GM23338 (cell line): Measurements from ENCODE around the gene TRAPPC12.

Experiments used
- CREB1 ChIP-seq: fragments of 250-450 bp; sonication (Bioruptor Pico); IDR thresholded peaks from 2 replicates; pipeline ENCODE4 v1.5.0; 2020; ENCODE audit warnings: low read depth, mild to moderate bottlenecking, moderate library complexity
- EZH2 ChIP-seq: fragments of 200-600 bp; sonication (generic); IDR thresholded peaks from one replicate; pipeline ENCODE4 v1.8.0; 2017; ENCODE audit warnings: antibody characterized with exemption, mild to moderate bottlenecking, low read depth; ENCODE audit not compliant: unreplicated experiment
- EZH2phosphoT487 ChIP-seq: fragments of 200-600 bp; sonication (generic); IDR thresholded peaks from one replicate; pipeline ENCODE4 v1.8.1; 2018; ENCODE audit warnings: antibody characterized with exemption; ENCODE audit not compliant: unreplicated experiment
- JUNB ChIP-seq: IDR thresholded peaks from one replicate; pipeline ENCODE4 v1.6.1; 2016; ENCODE audit warnings: antibody characterized with exemption; ENCODE audit not compliant: unreplicated experiment
- NANOG ChIP-seq: IDR thresholded peaks from 2 replicates; pipeline ENCODE4 v1.6.1; 2016; ENCODE audit warnings: antibody characterized with exemption, borderline replicate concordance
- POLR2AphosphoS5 ChIP-seq: IDR thresholded peaks from 2 replicates; pipeline ENCODE4 v1.6.1; 2016; ENCODE audit warnings: antibody characterized with exemption, low read depth
- ZNF114 ChIP-seq: fragments of 250-450 bp; sonication (Bioruptor Pico); IDR thresholded peaks from 2 replicates; pipeline ENCODE4 v1.5.0; 2020; ENCODE audit warnings: mild to moderate bottlenecking, moderate library complexity
- ZNF331 ChIP-seq: fragments of 250-450 bp; sonication (Bioruptor Pico); IDR thresholded peaks from 2 replicates; pipeline ENCODE4 v1.5.0; 2020; ENCODE audit warnings: low read depth, mild to moderate bottlenecking, moderate library complexity
- TF ChIP-seq, protein P1 (sequence below), 2 experiments: fragments of 200-600 bp in 1 of 2; sonication (generic) in 1 of 2; conservative IDR thresholded peaks; 2 replicates each; pipeline versions ENCODE4 v1.5.1 to v1.6.1; 2016 to 2017; ENCODE audit warnings: antibody characterized with exemption in 2 of 2, low read depth in 2 of 2, mild to moderate bottlenecking in 2 of 2, moderate library complexity in 1 of 2
- TF ChIP-seq, protein P2 (sequence below): fragments of 250-450 bp; sonication (Bioruptor Pico); IDR thresholded peaks from 2 replicates; pipeline ENCODE4 v1.5.0; 2020; ENCODE audit warnings: mild to moderate bottlenecking, moderate library complexity
- TF ChIP-seq, protein P3 (sequence below): IDR thresholded peaks from one replicate; pipeline ENCODE4 v1.6.1; 2018; ENCODE audit warnings: antibody characterized with exemption; ENCODE audit not compliant: unreplicated experiment
- TF ChIP-seq, protein P4 (sequence below): IDR thresholded peaks from 2 replicates; pipeline ENCODE4 v1.6.1; 2016; ENCODE audit warnings: antibody characterized with exemption

DNA sequence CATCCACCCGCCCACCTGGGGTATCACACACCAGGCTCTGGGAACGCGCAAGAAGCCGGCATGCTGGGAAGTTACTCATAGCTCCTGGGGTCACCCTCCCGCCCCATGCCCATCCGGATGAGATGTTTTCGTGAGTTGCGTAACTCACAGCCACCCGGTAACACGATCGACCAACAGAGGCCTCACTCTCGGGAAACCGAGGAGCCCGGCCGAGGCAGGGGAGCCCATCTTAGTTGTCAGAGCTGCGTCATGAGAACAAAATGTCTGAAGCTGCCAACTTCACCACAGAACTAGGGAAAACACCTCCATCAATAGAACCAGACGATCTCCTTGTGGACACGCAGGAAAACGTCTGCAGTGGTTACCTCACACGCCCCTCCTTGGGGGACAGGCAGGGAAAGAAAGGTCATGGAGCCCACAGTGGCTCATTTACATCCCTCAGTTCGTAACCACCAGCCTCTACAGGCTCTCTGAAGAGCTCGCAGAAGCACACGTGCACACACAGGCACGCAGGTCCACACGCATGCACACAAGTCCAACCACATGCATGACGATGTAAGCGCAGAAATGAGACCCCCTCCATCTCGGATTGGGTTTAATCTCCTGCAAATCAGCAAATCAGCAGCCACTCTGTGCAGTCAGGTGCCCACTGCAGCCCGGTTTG lies 113.6 kb downstream of the TRAPPC12 start:
- TF ChIP-seq, protein P1, sequence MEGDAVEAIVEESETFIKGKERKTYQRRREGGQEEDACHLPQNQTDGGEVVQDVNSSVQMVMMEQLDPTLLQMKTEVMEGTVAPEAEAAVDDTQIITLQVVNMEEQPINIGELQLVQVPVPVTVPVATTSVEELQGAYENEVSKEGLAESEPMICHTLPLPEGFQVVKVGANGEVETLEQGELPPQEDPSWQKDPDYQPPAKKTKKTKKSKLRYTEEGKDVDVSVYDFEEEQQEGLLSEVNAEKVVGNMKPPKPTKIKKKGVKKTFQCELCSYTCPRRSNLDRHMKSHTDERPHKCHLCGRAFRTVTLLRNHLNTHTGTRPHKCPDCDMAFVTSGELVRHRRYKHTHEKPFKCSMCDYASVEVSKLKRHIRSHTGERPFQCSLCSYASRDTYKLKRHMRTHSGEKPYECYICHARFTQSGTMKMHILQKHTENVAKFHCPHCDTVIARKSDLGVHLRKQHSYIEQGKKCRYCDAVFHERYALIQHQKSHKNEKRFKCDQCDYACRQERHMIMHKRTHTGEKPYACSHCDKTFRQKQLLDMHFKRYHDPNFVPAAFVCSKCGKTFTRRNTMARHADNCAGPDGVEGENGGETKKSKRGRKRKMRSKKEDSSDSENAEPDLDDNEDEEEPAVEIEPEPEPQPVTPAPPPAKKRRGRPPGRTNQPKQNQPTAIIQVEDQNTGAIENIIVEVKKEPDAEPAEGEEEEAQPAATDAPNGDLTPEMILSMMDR (conservative IDR thresholded peaks at IDR 0.05; ENCODE audit: low read depth in 2 of 2): no peak
- no peak for TF ChIP-seq CREB1
- TF ChIP-seq EZH2: no peak
- TF ChIP-seq, protein P2, sequence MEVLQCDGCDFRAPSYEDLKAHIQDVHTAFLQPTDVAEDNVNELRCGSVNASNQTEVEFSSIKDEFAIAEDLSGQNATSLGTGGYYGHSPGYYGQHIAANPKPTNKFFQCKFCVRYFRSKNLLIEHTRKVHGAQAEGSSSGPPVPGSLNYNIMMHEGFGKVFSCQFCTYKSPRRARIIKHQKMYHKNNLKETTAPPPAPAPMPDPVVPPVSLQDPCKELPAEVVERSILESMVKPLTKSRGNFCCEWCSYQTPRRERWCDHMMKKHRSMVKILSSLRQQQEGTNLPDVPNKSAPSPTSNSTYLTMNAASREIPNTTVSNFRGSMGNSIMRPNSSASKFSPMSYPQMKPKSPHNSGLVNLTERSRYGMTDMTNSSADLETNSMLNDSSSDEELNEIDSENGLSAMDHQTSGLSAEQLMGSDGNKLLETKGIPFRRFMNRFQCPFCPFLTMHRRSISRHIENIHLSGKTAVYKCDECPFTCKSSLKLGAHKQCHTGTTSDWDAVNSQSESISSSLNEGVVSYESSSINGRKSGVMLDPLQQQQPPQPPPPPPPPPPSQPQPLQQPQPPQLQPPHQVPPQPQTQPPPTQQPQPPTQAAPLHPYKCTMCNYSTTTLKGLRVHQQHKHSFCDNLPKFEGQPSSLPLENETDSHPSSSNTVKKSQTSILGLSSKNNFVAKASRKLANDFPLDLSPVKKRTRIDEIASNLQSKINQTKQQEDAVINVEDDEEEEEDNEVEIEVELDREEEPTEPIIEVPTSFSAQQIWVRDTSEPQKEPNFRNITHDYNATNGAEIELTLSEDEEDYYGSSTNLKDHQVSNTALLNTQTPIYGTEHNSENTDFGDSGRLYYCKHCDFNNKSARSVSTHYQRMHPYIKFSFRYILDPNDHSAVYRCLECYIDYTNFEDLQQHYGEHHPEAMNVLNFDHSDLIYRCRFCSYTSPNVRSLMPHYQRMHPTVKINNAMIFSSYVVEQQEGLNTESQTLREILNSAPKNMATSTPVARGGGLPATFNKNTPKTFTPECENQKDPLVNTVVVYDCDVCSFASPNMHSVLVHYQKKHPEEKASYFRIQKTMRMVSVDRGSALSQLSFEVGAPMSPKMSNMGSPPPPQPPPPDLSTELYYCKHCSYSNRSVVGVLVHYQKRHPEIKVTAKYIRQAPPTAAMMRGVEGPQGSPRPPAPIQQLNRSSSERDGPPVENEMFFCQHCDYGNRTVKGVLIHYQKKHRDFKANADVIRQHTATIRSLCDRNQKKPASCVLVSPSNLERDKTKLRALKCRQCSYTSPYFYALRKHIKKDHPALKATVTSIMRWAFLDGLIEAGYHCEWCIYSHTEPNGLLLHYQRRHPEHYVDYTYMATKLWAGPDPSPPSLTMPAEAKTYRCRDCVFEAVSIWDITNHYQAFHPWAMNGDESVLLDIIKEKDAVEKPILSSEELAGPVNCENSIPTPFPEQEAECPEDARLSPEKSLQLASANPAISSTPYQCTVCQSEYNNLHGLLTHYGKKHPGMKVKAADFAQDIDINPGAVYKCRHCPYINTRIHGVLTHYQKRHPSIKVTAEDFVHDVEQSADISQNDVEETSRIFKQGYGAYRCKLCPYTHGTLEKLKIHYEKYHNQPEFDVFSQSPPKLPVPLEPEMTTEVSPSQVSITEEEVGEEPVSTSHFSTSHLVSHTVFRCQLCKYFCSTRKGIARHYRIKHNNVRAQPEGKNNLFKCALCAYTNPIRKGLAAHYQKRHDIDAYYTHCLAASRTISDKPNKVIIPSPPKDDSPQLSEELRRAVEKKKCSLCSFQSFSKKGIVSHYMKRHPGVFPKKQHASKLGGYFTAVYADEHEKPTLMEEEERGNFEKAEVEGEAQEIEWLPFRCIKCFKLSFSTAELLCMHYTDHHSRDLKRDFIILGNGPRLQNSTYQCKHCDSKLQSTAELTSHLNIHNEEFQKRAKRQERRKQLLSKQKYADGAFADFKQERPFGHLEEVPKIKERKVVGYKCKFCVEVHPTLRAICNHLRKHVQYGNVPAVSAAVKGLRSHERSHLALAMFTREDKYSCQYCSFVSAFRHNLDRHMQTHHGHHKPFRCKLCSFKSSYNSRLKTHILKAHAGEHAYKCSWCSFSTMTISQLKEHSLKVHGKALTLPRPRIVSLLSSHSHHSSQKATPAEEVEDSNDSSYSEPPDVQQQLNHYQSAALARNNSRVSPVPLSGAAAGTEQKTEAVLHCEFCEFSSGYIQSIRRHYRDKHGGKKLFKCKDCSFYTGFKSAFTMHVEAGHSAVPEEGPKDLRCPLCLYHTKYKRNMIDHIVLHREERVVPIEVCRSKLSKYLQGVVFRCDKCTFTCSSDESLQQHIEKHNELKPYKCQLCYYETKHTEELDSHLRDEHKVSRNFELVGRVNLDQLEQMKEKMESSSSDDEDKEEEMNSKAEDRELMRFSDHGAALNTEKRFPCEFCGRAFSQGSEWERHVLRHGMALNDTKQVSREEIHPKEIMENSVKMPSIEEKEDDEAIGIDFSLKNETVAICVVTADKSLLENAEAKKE (CRISPR knock-in tag): no peak
- no peak for TF ChIP-seq POLR2AphosphoS5
- TF ChIP-seq ZNF114 (CRISPR knock-in tag): no peak
- TF ChIP-seq, protein P3, sequence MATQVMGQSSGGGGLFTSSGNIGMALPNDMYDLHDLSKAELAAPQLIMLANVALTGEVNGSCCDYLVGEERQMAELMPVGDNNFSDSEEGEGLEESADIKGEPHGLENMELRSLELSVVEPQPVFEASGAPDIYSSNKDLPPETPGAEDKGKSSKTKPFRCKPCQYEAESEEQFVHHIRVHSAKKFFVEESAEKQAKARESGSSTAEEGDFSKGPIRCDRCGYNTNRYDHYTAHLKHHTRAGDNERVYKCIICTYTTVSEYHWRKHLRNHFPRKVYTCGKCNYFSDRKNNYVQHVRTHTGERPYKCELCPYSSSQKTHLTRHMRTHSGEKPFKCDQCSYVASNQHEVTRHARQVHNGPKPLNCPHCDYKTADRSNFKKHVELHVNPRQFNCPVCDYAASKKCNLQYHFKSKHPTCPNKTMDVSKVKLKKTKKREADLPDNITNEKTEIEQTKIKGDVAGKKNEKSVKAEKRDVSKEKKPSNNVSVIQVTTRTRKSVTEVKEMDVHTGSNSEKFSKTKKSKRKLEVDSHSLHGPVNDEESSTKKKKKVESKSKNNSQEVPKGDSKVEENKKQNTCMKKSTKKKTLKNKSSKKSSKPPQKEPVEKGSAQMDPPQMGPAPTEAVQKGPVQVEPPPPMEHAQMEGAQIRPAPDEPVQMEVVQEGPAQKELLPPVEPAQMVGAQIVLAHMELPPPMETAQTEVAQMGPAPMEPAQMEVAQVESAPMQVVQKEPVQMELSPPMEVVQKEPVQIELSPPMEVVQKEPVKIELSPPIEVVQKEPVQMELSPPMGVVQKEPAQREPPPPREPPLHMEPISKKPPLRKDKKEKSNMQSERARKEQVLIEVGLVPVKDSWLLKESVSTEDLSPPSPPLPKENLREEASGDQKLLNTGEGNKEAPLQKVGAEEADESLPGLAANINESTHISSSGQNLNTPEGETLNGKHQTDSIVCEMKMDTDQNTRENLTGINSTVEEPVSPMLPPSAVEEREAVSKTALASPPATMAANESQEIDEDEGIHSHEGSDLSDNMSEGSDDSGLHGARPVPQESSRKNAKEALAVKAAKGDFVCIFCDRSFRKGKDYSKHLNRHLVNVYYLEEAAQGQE: no peak
- no peak for TF ChIP-seq EZH2phosphoT487
- no peak for TF ChIP-seq NANOG
- TF ChIP-seq, protein P4, sequence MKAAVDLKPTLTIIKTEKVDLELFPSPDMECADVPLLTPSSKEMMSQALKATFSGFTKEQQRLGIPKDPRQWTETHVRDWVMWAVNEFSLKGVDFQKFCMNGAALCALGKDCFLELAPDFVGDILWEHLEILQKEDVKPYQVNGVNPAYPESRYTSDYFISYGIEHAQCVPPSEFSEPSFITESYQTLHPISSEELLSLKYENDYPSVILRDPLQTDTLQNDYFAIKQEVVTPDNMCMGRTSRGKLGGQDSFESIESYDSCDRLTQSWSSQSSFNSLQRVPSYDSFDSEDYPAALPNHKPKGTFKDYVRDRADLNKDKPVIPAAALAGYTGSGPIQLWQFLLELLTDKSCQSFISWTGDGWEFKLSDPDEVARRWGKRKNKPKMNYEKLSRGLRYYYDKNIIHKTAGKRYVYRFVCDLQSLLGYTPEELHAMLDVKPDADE: no peak
- TF ChIP-seq ZNF331 (CRISPR knock-in tag): no peak
- TF ChIP-seq JUNB: no peak
